ENCODE measurements around the gene GUCD1.

- TF ChIP-seq CTCF (IDR thresholded peaks at IDR 0.05; ENCODE audit: insufficient read depth, low read length, poor library complexity, severe bottlenecking) (no peak), EZH2phosphoT487 (conservative IDR thresholded peaks at IDR 0.05; ENCODE audit: low read length) (no peak)
These were observed 24.3 kb upstream of the GUCD1 start for GRCh38 chr22:24579258-24579601.

All from SU-DHL-6 (cell line).